Measurements from ENCODE around the gene GAB1. TPM values are rescaled to one million over a fixed set of nuclear protein-coding genes. Genes with fewer than 3 reads are reported as not detected.

GAB1 gene
- polyA plus RNA-seq, 2 donors: 7.8 to 10.0 TPM

GRCh38 chr4:143412420-143412758 lies 75.7 kb downstream of the GAB1 start:
- H3K4me1 ChIP-seq (ENCODE audit: control insufficient read depth in 2 of 2, insufficient read depth in 2 of 2, low read length in 1 of 2): peaks cover 0 to 4% of the 10 kb centered on the region in 2 donors
- peaks cover 0 to 2% of the 10 kb centered on the region in 2 donors for H3K36me3 ChIP-seq (ENCODE audit: control insufficient read depth in 2 of 2, insufficient read depth in 2 of 2, low read length in 1 of 2)
- H3K27me3 ChIP-seq (ENCODE audit: control insufficient read depth in 1 of 2, insufficient read depth in 2 of 2, low read length in 2 of 2): no peaks in the 10 kb centered on the region
- 67 to 88% methylated on average over 3 of the region's 3 CpGs for WGBS, 2 donors
- H3K27ac ChIP-seq (ENCODE audit: low read depth in 2 of 2, low read length in 1 of 2): no peak overlapping the region
- no peak overlapping the region for H3K4me3 ChIP-seq (ENCODE audit: low read depth in 1 of 2, low read length in 2 of 2)
- H3K9me3 ChIP-seq (ENCODE audit: control insufficient read depth in 2 of 2, insufficient read depth in 1 of 2, low read depth in 1 of 2, low read length in 1 of 2): no peaks in the 10 kb centered on the region

- Histone ChIP-seq H3K36me3 (ENCODE audit: control insufficient read depth in 2 of 2, insufficient read depth in 2 of 2, low read length in 1 of 2) (peaks cover 0 to 2% of the 10 kb centered on the region in 2 donors), H3K27ac (ENCODE audit: low read depth in 2 of 2, low read length in 1 of 2) (no peak overlapping the region), H3K9me3 (ENCODE audit: control insufficient read depth in 2 of 2, insufficient read depth in 1 of 2, low read depth in 1 of 2, low read length in 1 of 2) (no peaks in the 10 kb centered on the region), H3K4me1 (ENCODE audit: control insufficient read depth in 2 of 2, insufficient read depth in 2 of 2, low read length in 1 of 2) (no peaks in the 10 kb centered on the region), H3K27me3 (ENCODE audit: control insufficient read depth in 1 of 2, insufficient read depth in 2 of 2, low read length in 2 of 2) (no peaks in the 10 kb centered on the region), H3K4me3 (ENCODE audit: low read depth in 1 of 2, low read length in 2 of 2) (no peak overlapping the region)
- WGBS, 2 donors: 83% methylated on average over 12 of the region's 12 CpGs
Observed at GRCh38 chr4:143417679-143418403, 81.2 kb downstream of the GAB1 start.

- Histone ChIP-seq H3K36me3 (ENCODE audit: control insufficient read depth in 2 of 2, insufficient read depth in 2 of 2, low read length in 1 of 2) (peaks cover 0 to 3% of the 10 kb centered on the region in 2 donors), H3K27me3 (ENCODE audit: control insufficient read depth in 1 of 2, insufficient read depth in 2 of 2, low read length in 2 of 2) (no peaks in the 10 kb centered on the region), H3K27ac (ENCODE audit: low read depth in 2 of 2, low read length in 1 of 2) (no peak overlapping the region), H3K9me3 (ENCODE audit: control insufficient read depth in 2 of 2, insufficient read depth in 1 of 2, low read depth in 1 of 2, low read length in 1 of 2) (no peaks in the 10 kb centered on the region), H3K4me3 (ENCODE audit: low read depth in 1 of 2, low read length in 2 of 2) (no peak overlapping the region), H3K4me1 (ENCODE audit: control insufficient read depth in 2 of 2, insufficient read depth in 2 of 2, low read length in 1 of 2) (no peaks in the 10 kb centered on the region)
- WGBS, 2 donors: 78 to 83% methylated on average over 2 of the region's 2 CpGs
Observed at GRCh38 chr4:143420227-143420626, 83.6 kb downstream of the GAB1 start.

- no peaks in the 10 kb centered on the region for H3K27me3 ChIP-seq (ENCODE audit: control insufficient read depth in 1 of 2, insufficient read depth in 2 of 2, low read length in 2 of 2)
Observed at GRCh38 chr4:143421609-143422008, 84.9 kb downstream of the GAB1 start.

GRCh38 chr4:143424276-143424675 lies 87.6 kb downstream of the GAB1 start:
- Histone ChIP-seq H3K27me3 (ENCODE audit: control insufficient read depth in 1 of 2, insufficient read depth in 2 of 2, low read length in 2 of 2) (no peaks in the 10 kb centered on the region), H3K4me3 (ENCODE audit: low read depth in 1 of 2, low read length in 2 of 2) (no peak overlapping the region), H3K36me3 (ENCODE audit: control insufficient read depth in 2 of 2, insufficient read depth in 2 of 2, low read length in 1 of 2) (peaks cover 0 to 6% of the 10 kb centered on the region in 2 donors), H3K9me3 (ENCODE audit: control insufficient read depth in 2 of 2, insufficient read depth in 1 of 2, low read depth in 1 of 2, low read length in 1 of 2) (no peaks in the 10 kb centered on the region), H3K4me1 (ENCODE audit: control insufficient read depth in 2 of 2, insufficient read depth in 2 of 2, low read length in 1 of 2) (no peaks in the 10 kb centered on the region), H3K27ac (ENCODE audit: low read depth in 2 of 2, low read length in 1 of 2) (no peak overlapping the region)

More at GRCh38 chr4:143421609-143422008, 84.9 kb downstream of the GAB1 start:
- WGBS, 2 donors: 78 to 85% methylated on average over 1 of the region's 1 CpG
- Histone ChIP-seq H3K9me3 (ENCODE audit: control insufficient read depth in 2 of 2, insufficient read depth in 1 of 2, low read depth in 1 of 2, low read length in 1 of 2) (no peaks in the 10 kb centered on the region), H3K36me3 (ENCODE audit: control insufficient read depth in 2 of 2, insufficient read depth in 2 of 2, low read length in 1 of 2) (peaks cover 0 to 6% of the 10 kb centered on the region in 2 donors), H3K4me1 (ENCODE audit: control insufficient read depth in 2 of 2, insufficient read depth in 2 of 2, low read length in 1 of 2) (no peaks in the 10 kb centered on the region), H3K27ac (ENCODE audit: low read depth in 2 of 2, low read length in 1 of 2) (no peak overlapping the region), H3K4me3 (ENCODE audit: low read depth in 1 of 2, low read length in 2 of 2) (no peak overlapping the region)

- 93 to 94% methylated on average over 10 of the region's 10 CpGs for WGBS, 2 donors
- H3K27me3 ChIP-seq (ENCODE audit: control insufficient read depth in 1 of 2, insufficient read depth in 2 of 2, low read length in 2 of 2): no peaks in the 10 kb centered on the region
- no peak overlapping the region for H3K27ac ChIP-seq (ENCODE audit: low read depth in 2 of 2, low read length in 1 of 2)
- peaks cover 3 to 5% of the 10 kb centered on the region in 2 donors for H3K36me3 ChIP-seq (ENCODE audit: control insufficient read depth in 2 of 2, insufficient read depth in 2 of 2, low read length in 1 of 2)
- no peaks in the 10 kb centered on the region for H3K9me3 ChIP-seq (ENCODE audit: control insufficient read depth in 2 of 2, insufficient read depth in 1 of 2, low read depth in 1 of 2, low read length in 1 of 2)
- no peak overlapping the region for H3K4me3 ChIP-seq (ENCODE audit: low read depth in 1 of 2, low read length in 2 of 2)
- no peaks in the 10 kb centered on the region for H3K4me1 ChIP-seq (ENCODE audit: control insufficient read depth in 2 of 2, insufficient read depth in 2 of 2, low read length in 1 of 2)
Observed at GRCh38 chr4:143431526-143432257, 95.0 kb downstream of the GAB1 start.

- Histone ChIP-seq H3K27me3 (ENCODE audit: control insufficient read depth in 1 of 2, insufficient read depth in 2 of 2, low read length in 2 of 2) (no peaks in the 10 kb centered on the region), H3K4me1 (ENCODE audit: control insufficient read depth in 2 of 2, insufficient read depth in 2 of 2, low read length in 1 of 2) (no peaks in the 10 kb centered on the region), H3K4me3 (ENCODE audit: low read depth in 1 of 2, low read length in 2 of 2) (no peak overlapping the region), H3K27ac (ENCODE audit: low read depth in 2 of 2, low read length in 1 of 2) (no peak overlapping the region), H3K36me3 (ENCODE audit: control insufficient read depth in 2 of 2, insufficient read depth in 2 of 2, low read length in 1 of 2) (peaks cover 3 to 5% of the 10 kb centered on the region in 2 donors), H3K9me3 (ENCODE audit: control insufficient read depth in 2 of 2, insufficient read depth in 1 of 2, low read depth in 1 of 2, low read length in 1 of 2) (no peaks in the 10 kb centered on the region)
- 90 to 94% methylated on average over 4 of the region's 4 CpGs for WGBS, 2 donors
Observed at GRCh38 chr4:143432258-143432591, 95.5 kb downstream of the GAB1 start.

GRCh38 chr4:143433231-143433630 lies 96.6 kb downstream of the GAB1 start:
- no peaks in the 10 kb centered on the region for H3K4me1 ChIP-seq (ENCODE audit: control insufficient read depth in 2 of 2, insufficient read depth in 2 of 2, low read length in 1 of 2)
- peaks cover 5% of the 10 kb centered on the region in 2 donors for H3K36me3 ChIP-seq (ENCODE audit: control insufficient read depth in 2 of 2, insufficient read depth in 2 of 2, low read length in 1 of 2)
- no peak overlapping the region for H3K4me3 ChIP-seq (ENCODE audit: low read depth in 1 of 2, low read length in 2 of 2)
- H3K9me3 ChIP-seq (ENCODE audit: control insufficient read depth in 2 of 2, insufficient read depth in 1 of 2, low read depth in 1 of 2, low read length in 1 of 2): no peaks in the 10 kb centered on the region
- H3K27me3 ChIP-seq (ENCODE audit: control insufficient read depth in 1 of 2, insufficient read depth in 2 of 2, low read length in 2 of 2): no peaks in the 10 kb centered on the region
- WGBS, 2 donors: 65 to 68% methylated on average over 2 of the region's 2 CpGs
- no peak overlapping the region for H3K27ac ChIP-seq (ENCODE audit: low read depth in 2 of 2, low read length in 1 of 2)

GRCh38 chr4:143435955-143436354 lies 99.3 kb downstream of the GAB1 start:
- no peak overlapping the region for H3K27ac ChIP-seq (ENCODE audit: low read depth in 2 of 2, low read length in 1 of 2)
- no peaks in the 10 kb centered on the region for H3K27me3 ChIP-seq (ENCODE audit: control insufficient read depth in 1 of 2, insufficient read depth in 2 of 2, low read length in 2 of 2)
- WGBS, 2 donors: 92 to 94% methylated on average over 1 of the region's 1 CpG
- peaks cover 5 to 10% of the 10 kb centered on the region in 2 donors for H3K36me3 ChIP-seq (ENCODE audit: control insufficient read depth in 2 of 2, insufficient read depth in 2 of 2, low read length in 1 of 2)
- no peaks in the 10 kb centered on the region for H3K9me3 ChIP-seq (ENCODE audit: control insufficient read depth in 2 of 2, insufficient read depth in 1 of 2, low read depth in 1 of 2, low read length in 1 of 2)
- H3K4me1 ChIP-seq (ENCODE audit: control insufficient read depth in 2 of 2, insufficient read depth in 2 of 2, low read length in 1 of 2): no peaks in the 10 kb centered on the region
- H3K4me3 ChIP-seq (ENCODE audit: low read depth in 1 of 2, low read length in 2 of 2): no peak overlapping the region

GRCh38 chr4:143437476-143437875 lies 100.8 kb downstream of the GAB1 start:
- WGBS, 2 donors: 94 to 96% methylated on average over 3 of the region's 3 CpGs

More at GRCh38 chr4:143437476-143437875, 100.8 kb downstream of the GAB1 start:
- no peaks in the 10 kb centered on the region for H3K27me3 ChIP-seq (ENCODE audit: control insufficient read depth in 1 of 2, insufficient read depth in 2 of 2, low read length in 2 of 2)
- H3K27ac ChIP-seq (ENCODE audit: low read depth in 2 of 2, low read length in 1 of 2): no peak overlapping the region
- no peaks in the 10 kb centered on the region for H3K9me3 ChIP-seq (ENCODE audit: control insufficient read depth in 2 of 2, insufficient read depth in 1 of 2, low read depth in 1 of 2, low read length in 1 of 2)
- H3K4me1 ChIP-seq (ENCODE audit: control insufficient read depth in 2 of 2, insufficient read depth in 2 of 2, low read length in 1 of 2): no peaks in the 10 kb centered on the region
- H3K4me3 ChIP-seq (ENCODE audit: low read depth in 1 of 2, low read length in 2 of 2): no peak overlapping the region
- H3K36me3 ChIP-seq (ENCODE audit: control insufficient read depth in 2 of 2, insufficient read depth in 2 of 2, low read length in 1 of 2): peaks cover 5 to 10% of the 10 kb centered on the region in 2 donors

All from esophagus (tissue), 2 donors.